Body of pancreas (tissue), 4 donors: ENCODE results near the gene PUSL1. TPM values are rescaled to one million over a fixed set of nuclear protein-coding genes. Genes with fewer than 3 reads are reported as not detected.

Experiments
- ATAC-seq: fragments of 150-250 bp; one replicate; pipeline ENCODE4 v1.9.1; 2016
- DNase-seq, 4 donors: peaks; one replicate each; pipeline ENCODE4 v3.0.0-alpha.2; 2019
- H3K27ac ChIP-seq, 4 donors: fragments of 200-600 bp; sonication (generic); 1 replicate in 3 of 4; 2 replicates in 1 of 4; pipeline versions ENCODE4 v1.5.1 to v1.6.1; 2016 to 2019; ENCODE audit warnings: mild to moderate bottlenecking in 1 of 4, mixed read lengths in 1 of 4, moderate library complexity in 1 of 4
- H3K27me3 ChIP-seq, 2 donors: fragments of 200-600 bp; sonication (generic); one replicate each; pipeline ENCODE4 v1.6.0; 2016; ENCODE audit warnings: mild to moderate bottlenecking in 1 of 2
- H3K36me3 ChIP-seq, 2 donors: fragments of 200-600 bp; sonication (generic); replicated peaks in 1 of 2; 2 replicates each; pipeline ENCODE4 v1.5.1; 2016; ENCODE audit warnings: low read depth in 2 of 2; ENCODE audit not compliant: insufficient read depth in 1 of 2
- H3K4me1 ChIP-seq: fragments of 200-600 bp; sonication (generic); one replicate; pipeline ENCODE4 v1.6.0; 2016
- H3K4me3 ChIP-seq, 2 donors: fragments of 200-600 bp; sonication (generic); 1 replicate in 1 of 2; 2 replicates in 1 of 2; pipeline ENCODE4 v1.5.1; 2016 to 2019
- H3K9me3 ChIP-seq, 3 donors: fragments of 200-600 bp; sonication (generic); 1 replicate in 2 of 3; 2 replicates in 1 of 3; pipeline ENCODE4 v1.5.1; 2016
- POLR2A ChIP-seq, 3 donors: fragments of 450-650 bp; IDR thresholded peaks; one replicate each; pipeline ENCODE4 v1.6.1; 2016; ENCODE audit warnings: antibody characterized with exemption in 3 of 3, mild to moderate bottlenecking in 2 of 3
- WGBS, 2 donors: methylation state at CpG; one replicate each; pipeline ENCODE4 v1.1.5; 2017; 5-methylcytosine and 5-hydroxymethylcytosine counted together
- intact Hi-C: fragments of 100-400 bp; cut with DNase I; formaldehyde crosslinking; loops from one replicate; pipeline ENCODE4 v1.15.1; 2023
- total RNA-seq, 2 donors: library from RNA; depleted of rRNA; stranded (reverse); fragments of >200 nt; gene quantifications; one replicate each; pipeline ENCODE4 v1.1.0, GENCODE V29; 2016
- TF ChIP-seq, protein P1 (sequence below), 7 experiments: fragments of 450-650 bp in 4 of 7; fragments of 200-600 bp in 3 of 7; sonication (generic) in 3 of 7; IDR thresholded peaks; one replicate each; pipeline ENCODE4 v1.5.1; 2016 to 2019; ENCODE audit warnings: antibody characterized with exemption in 7 of 7

PUSL1 gene
- total RNA-seq, 2 donors from 2014 or later: 20.2 to 20.8 TPM

DNA sequence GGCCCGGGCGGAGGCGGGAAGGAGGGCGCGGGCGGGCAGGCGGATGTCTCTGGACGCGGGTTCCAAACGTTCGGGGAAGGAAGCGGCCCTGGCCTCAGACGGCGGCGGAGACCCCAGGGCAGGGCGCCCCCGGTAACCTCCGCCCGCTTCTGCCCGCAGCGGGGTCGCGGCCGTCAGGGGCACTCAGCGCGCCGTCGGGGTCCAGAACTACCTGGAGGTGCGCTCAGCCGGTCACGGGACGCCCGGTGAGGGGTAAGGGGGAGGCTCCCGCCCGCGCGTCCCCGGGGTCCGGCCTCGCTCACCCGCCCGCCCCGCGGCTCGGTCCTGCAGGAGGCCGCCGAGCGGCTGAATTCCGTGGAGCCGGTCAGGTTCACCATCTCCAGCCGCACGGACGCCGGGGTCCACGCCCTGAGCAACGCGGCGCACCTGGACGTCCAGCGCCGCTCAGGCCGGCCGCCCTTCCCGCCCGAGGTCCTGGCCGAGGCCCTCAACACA lies 406 bp downstream of the PUSL1 start:
- 0% methylated on average over 50 of the region's 66 CpGs; no CpG with 5 or more reads in 1 of the 2 donors for WGBS, 2 donors
- ATAC-seq (peak; percentile 3), DNase-seq (peak in 2 of 4 donors; percentile 37 to 52)
- Histone ChIP-seq H3K36me3 (peaks cover 9 to 21% of the 10 kb centered on the region in 2 donors), H3K4me3 (peak overlapping the region; percentile 78 to 91), H3K9me3 (no peaks in the 10 kb centered on the region), H3K4me1 (peaks cover 51% of the 10 kb centered on the region), H3K27ac (peak overlapping the region; percentile 79 to 97 (median 90)), H3K27me3 (no peaks in the 10 kb centered on the region)
- intact Hi-C loops: no loop called here
- TF ChIP-seq, protein P1, sequence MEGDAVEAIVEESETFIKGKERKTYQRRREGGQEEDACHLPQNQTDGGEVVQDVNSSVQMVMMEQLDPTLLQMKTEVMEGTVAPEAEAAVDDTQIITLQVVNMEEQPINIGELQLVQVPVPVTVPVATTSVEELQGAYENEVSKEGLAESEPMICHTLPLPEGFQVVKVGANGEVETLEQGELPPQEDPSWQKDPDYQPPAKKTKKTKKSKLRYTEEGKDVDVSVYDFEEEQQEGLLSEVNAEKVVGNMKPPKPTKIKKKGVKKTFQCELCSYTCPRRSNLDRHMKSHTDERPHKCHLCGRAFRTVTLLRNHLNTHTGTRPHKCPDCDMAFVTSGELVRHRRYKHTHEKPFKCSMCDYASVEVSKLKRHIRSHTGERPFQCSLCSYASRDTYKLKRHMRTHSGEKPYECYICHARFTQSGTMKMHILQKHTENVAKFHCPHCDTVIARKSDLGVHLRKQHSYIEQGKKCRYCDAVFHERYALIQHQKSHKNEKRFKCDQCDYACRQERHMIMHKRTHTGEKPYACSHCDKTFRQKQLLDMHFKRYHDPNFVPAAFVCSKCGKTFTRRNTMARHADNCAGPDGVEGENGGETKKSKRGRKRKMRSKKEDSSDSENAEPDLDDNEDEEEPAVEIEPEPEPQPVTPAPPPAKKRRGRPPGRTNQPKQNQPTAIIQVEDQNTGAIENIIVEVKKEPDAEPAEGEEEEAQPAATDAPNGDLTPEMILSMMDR (IDR thresholded peaks at IDR 0.05): no peak
- no peak for TF ChIP-seq POLR2A (IDR thresholded peaks at IDR 0.05)

- Histone ChIP-seq H3K36me3 (peaks cover 9 to 27% of the 10 kb centered on the region in 2 donors), H3K4me1 (peaks cover 47% of the 10 kb centered on the region), H3K4me3 (peak overlapping the region; percentile 78 to 91), H3K27ac (peak overlapping the region; percentile 79 to 97 (median 90)), H3K27me3 (no peaks in the 10 kb centered on the region), H3K9me3 (no peaks in the 10 kb centered on the region)
- intact Hi-C loops: no loop called here
- peak; percentile 6 for ATAC-seq
- whole genome bisulfite sequencing, 2 donors: 31 to 71% methylated on average over 6 to 57 of the region's 57 CpGs
- TF ChIP-seq POLR2A (IDR thresholded peaks at IDR 0.05): no peak
- TF ChIP-seq, protein P1 (IDR thresholded peaks at IDR 0.05): no peak
- peak; percentile 48 to 60 (median 60) for DNase-seq
Measured at GRCh38 chr1:1309251-1310108, 1.1 kb downstream of the PUSL1 start.

DNA sequence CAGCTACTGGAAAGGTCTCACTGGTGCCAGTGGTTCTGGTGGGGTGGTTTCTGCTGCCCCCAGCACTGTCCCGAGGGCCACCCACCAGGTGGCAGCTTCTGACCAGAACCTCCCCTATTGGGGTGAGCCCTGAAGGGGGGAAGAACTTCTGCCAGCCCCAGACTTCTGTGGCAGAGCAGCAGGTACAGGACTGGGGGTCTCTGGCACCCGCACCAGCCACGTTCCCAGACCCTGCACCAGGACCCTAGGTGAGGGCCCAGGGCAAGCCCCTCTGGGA lies 1.6 kb downstream of the PUSL1 start:
- intact Hi-C loops: no loop called here
- Histone ChIP-seq H3K27me3 (no peaks in the 10 kb centered on the region), H3K9me3 (no peaks in the 10 kb centered on the region), H3K4me3 (no peak overlapping the region), H3K27ac (peak overlapping the region in 2 of 4 donors; percentile 11 to 79), H3K4me1 (peaks cover 41% of the 10 kb centered on the region), H3K36me3 (peaks cover 9 to 32% of the 10 kb centered on the region in 2 donors)
- TF ChIP-seq, protein P1 (IDR thresholded peaks at IDR 0.05): no peak
- TF ChIP-seq POLR2A (IDR thresholded peaks at IDR 0.05): no peak
- ATAC-seq (no peak), DNase-seq (no peak)
- 50 to 75% methylated on average over 1 to 3 of the region's 3 CpGs for WGBS, 2 donors

- H3K27ac ChIP-seq: peak overlapping the region in 1 of 4 donors; percentile 11
- TF ChIP-seq POLR2A (IDR thresholded peaks at IDR 0.05): no peak
- TF ChIP-seq, protein P1 (IDR thresholded peaks at IDR 0.05): no peak
- H3K36me3 ChIP-seq: peaks cover 9 to 32% of the 10 kb centered on the region in 2 donors
- intact Hi-C loops: no loop called here
- no peaks in the 10 kb centered on the region for H3K27me3 ChIP-seq
- DNase-seq: no peak
- peaks cover 36% of the 10 kb centered on the region for H3K4me1 ChIP-seq
- no peak for ATAC-seq
- 72 to 82% methylated on average over 8 to 19 of the region's 21 CpGs for WGBS, 2 donors
- H3K4me3 ChIP-seq: no peak overlapping the region
- no peaks in the 10 kb centered on the region for H3K9me3 ChIP-seq
Measured at GRCh38 chr1:1310476-1311053, 2.2 kb downstream of the PUSL1 start.
